ENCODE measurements around the gene HS3ST3B1. TPM values are rescaled to one million over a fixed set of nuclear protein-coding genes. Genes with fewer than 3 reads are reported as not detected.

Gene HS3ST3B1
- 0.18 TPM in 1 of 2 replicates, not detected in the other for polyA plus RNA-seq (2014; cell fraction: cytosol; rRNA removed)
- 0.05 and 0.18 TPM in 2 replicates for polyA plus RNA-seq (2014; cell fraction: nucleus; rRNA removed)

- DNase-seq (ENCODE audit: low spot score): peak; percentile 99
Observed at GRCh38 chr17:14300575-14301278, at the start of gene HS3ST3B1. Gene HS3ST3B1, plus strand, starts transcription at chr17:14301081. Its CDS starts 438 bp downstream, at chr17:14301519.

- DNase-seq (ENCODE audit: low spot score): no peak
Observed at GRCh38 chr17:14261406-14261805, 39.5 kb upstream of the HS3ST3B1 start.

GRCh38 chr17:14268264-14268663 is 32.6 kb upstream of the HS3ST3B1 start:
- DNase-seq (ENCODE audit: low spot score): no peak

GRCh38 chr17:14269473-14269872 is 31.4 kb upstream of the HS3ST3B1 start:
- DNase-seq (ENCODE audit: low spot score): no peak

GRCh38 chr17:14270508-14270907 is 30.4 kb upstream of the HS3ST3B1 start:
- DNase-seq (ENCODE audit: low spot score): no peak

- DNase-seq (ENCODE audit: low spot score): no peak
Observed at GRCh38 chr17:14276535-14277250, 24.2 kb upstream of the HS3ST3B1 start.

GRCh38 chr17:14281530-14281929 is 19.4 kb upstream of the HS3ST3B1 start:
- no peak for DNase-seq (ENCODE audit: low spot score)

- DNase-seq (ENCODE audit: low spot score): no peak
Observed at GRCh38 chr17:14282726-14283125, 18.2 kb upstream of the HS3ST3B1 start.

- DNase-seq (ENCODE audit: low spot score): no peak
Observed at GRCh38 chr17:14289162-14289561, 11.7 kb upstream of the HS3ST3B1 start.

- no peak for DNase-seq (ENCODE audit: low spot score)
Observed at GRCh38 chr17:14294876-14295275, 6.0 kb upstream of the HS3ST3B1 start.

GRCh38 chr17:14295676-14296075 is 5.2 kb upstream of the HS3ST3B1 start:
- no peak for DNase-seq (ENCODE audit: low spot score)

GRCh38 chr17:14296166-14296910 is 4.5 kb upstream of the HS3ST3B1 start:
- DNase-seq (ENCODE audit: low spot score): no peak

GRCh38 chr17:14297161-14297851 is 3.6 kb upstream of the HS3ST3B1 start:
- no peak for DNase-seq (ENCODE audit: low spot score)

GRCh38 chr17:14298221-14298946 is 2.5 kb upstream of the HS3ST3B1 start:
- DNase-seq (ENCODE audit: low spot score): no peak

- no peak for DNase-seq (ENCODE audit: low spot score)
Observed at GRCh38 chr17:14298947-14299279, 2.0 kb upstream of the HS3ST3B1 start.

- DNase-seq (ENCODE audit: low spot score): no peak
Observed at GRCh38 chr17:14299280-14300141, 1.4 kb upstream of the HS3ST3B1 start.

GRCh38 chr17:14301279-14302090 is 604 bp downstream of the HS3ST3B1 start:
- peak; percentile 34 for DNase-seq (ENCODE audit: low spot score)

GRCh38 chr17:14302091-14302430 is 1.2 kb downstream of the HS3ST3B1 start:
- DNase-seq (ENCODE audit: low spot score): no peak

- peak; percentile 58 for DNase-seq (ENCODE audit: low spot score)
Observed at GRCh38 chr17:14302431-14303099, 1.7 kb downstream of the HS3ST3B1 start.
